HepG2 (cell line): ENCODE data around the gene RNASE13. TPM values are rescaled to one million over a fixed set of nuclear protein-coding genes. Genes with fewer than 3 reads are reported as not detected.

ENCODE experiments used
- AHR ChIP-seq: IDR thresholded peaks from 2 replicates; pipeline ENCODE4 v1.6.1; 2018; ENCODE audit warnings: missing genetic modification reagents, missing compliant biosample characterization
- ARNT ChIP-seq: fragments of 450-650 bp; IDR thresholded peaks from 2 replicates; pipeline ENCODE4 v1.6.1; 2017
- CBFB ChIP-seq: sonication (generic); formaldehyde crosslinking; IDR thresholded peaks from 2 replicates; pipeline ENCODE4 v1.4.0; 2020; ENCODE audit warnings: missing genetic modification reagents
- CENPT ChIP-seq: sonication (generic); formaldehyde crosslinking; IDR thresholded peaks from 2 replicates; pipeline ENCODE4 v1.8.0; 2022; ENCODE audit warnings: low read depth, mild to moderate bottlenecking, moderate library complexity, missing genetic modification reagents
- HMGA1 ChIP-seq: sonication (generic); formaldehyde crosslinking; conservative IDR thresholded peaks from 2 replicates; pipeline ENCODE4 v1.4.0; 2020; ENCODE audit warnings: missing genetic modification reagents
- HNRNPL ChIP-seq: fragments of 200-400 bp; formaldehyde crosslinking; IDR thresholded peaks from 2 replicates; pipeline ENCODE4 v1.6.1; 2017; ENCODE audit warnings: mild to moderate bottlenecking, low read depth, low read length
- HNRNPUL1 ChIP-seq: fragments of 200-400 bp; formaldehyde crosslinking; IDR thresholded peaks from 2 replicates; pipeline ENCODE4 v1.6.1; 2017; ENCODE audit warnings: low read depth, mild to moderate bottlenecking, low read length, moderate library complexity
- MBNL3 ChIP-seq: fragments of 250-450 bp; sonication (Bioruptor Pico); conservative IDR thresholded peaks from 2 replicates; pipeline ENCODE4 v1.8.0; 2022; ENCODE audit warnings: mild to moderate bottlenecking, inconsistent platforms
- MLLT10 ChIP-seq: sonication (generic); formaldehyde crosslinking; IDR thresholded peaks from 2 replicates; pipeline ENCODE4 v1.4.0; 2020; ENCODE audit warnings: missing genetic modification reagents
- NFE2 ChIP-seq: sonication (generic); formaldehyde crosslinking; IDR thresholded peaks from 2 replicates; pipeline ENCODE4 v1.4.0; 2020; ENCODE audit warnings: missing genetic modification reagents
- NFYB ChIP-seq: sonication (generic); formaldehyde crosslinking; IDR thresholded peaks from 2 replicates; pipeline ENCODE4 v1.4.0; 2020; ENCODE audit warnings: missing genetic modification reagents
- RAD51 ChIP-seq: fragments of 450-650 bp; IDR thresholded peaks from 2 replicates; pipeline ENCODE4 v1.6.1; 2016; ENCODE audit warnings: borderline replicate concordance
- SAFB2 ChIP-seq: sonication (generic); formaldehyde crosslinking; IDR thresholded peaks from 2 replicates; pipeline ENCODE4 v1.5.1; 2020; ENCODE audit warnings: missing genetic modification reagents, low read depth, mild to moderate bottlenecking, borderline replicate concordance
- SAP130 ChIP-seq: IDR thresholded peaks from 2 replicates; pipeline ENCODE4 v1.6.1; 2016; ENCODE audit warnings: low read depth
- SCMH1 ChIP-seq: sonication (generic); formaldehyde crosslinking; IDR thresholded peaks from 2 replicates; pipeline ENCODE4 v1.9.0; 2021; ENCODE audit warnings: missing genetic modification reagents, mild to moderate bottlenecking, borderline replicate concordance
- ZIK1 ChIP-seq: sonication (generic); formaldehyde crosslinking; IDR thresholded peaks from 2 replicates; pipeline ENCODE4 v1.5.0; 2020; ENCODE audit warnings: mild to moderate bottlenecking, low read depth, missing genetic modification reagents, borderline replicate concordance
- ZNF12 ChIP-seq: sonication (generic); formaldehyde crosslinking; IDR thresholded peaks from 2 replicates; pipeline ENCODE4 v1.5.0; 2020; ENCODE audit warnings: missing genetic modification reagents
- ZNF20 ChIP-seq: sonication (generic); formaldehyde crosslinking; IDR thresholded peaks from 2 replicates; pipeline ENCODE4 v1.4.0; 2020; ENCODE audit warnings: mild to moderate bottlenecking, moderate library complexity, missing genetic modification reagents
- ZNF234 ChIP-seq: sonication (generic); formaldehyde crosslinking; conservative IDR thresholded peaks from 2 replicates; pipeline ENCODE4 v1.5.1; 2020; ENCODE audit warnings: mild to moderate bottlenecking, missing genetic modification reagents
- ZNF446 ChIP-seq: sonication (generic); formaldehyde crosslinking; IDR thresholded peaks from 2 replicates; pipeline ENCODE4 v1.5.0; 2020; ENCODE audit warnings: mild to moderate bottlenecking, missing genetic modification reagents
- ZNF552 ChIP-seq: sonication (generic); formaldehyde crosslinking; IDR thresholded peaks from 2 replicates; pipeline ENCODE4 v1.9.0; 2022; ENCODE audit warnings: missing genetic modification reagents, mild to moderate bottlenecking, borderline replicate concordance
- ZNF572 ChIP-seq: sonication (generic); formaldehyde crosslinking; IDR thresholded peaks from 2 replicates; pipeline ENCODE4 v1.5.1; 2020; ENCODE audit warnings: mild to moderate bottlenecking, missing genetic modification reagents
- ZNF652 ChIP-seq: IDR thresholded peaks from 2 replicates; pipeline ENCODE4 v1.6.1; 2016; ENCODE audit warnings: low read depth, borderline replicate concordance
- ZNF772 ChIP-seq: sonication (generic); formaldehyde crosslinking; IDR thresholded peaks from 2 replicates; pipeline ENCODE4 v1.5.0; 2020; ENCODE audit warnings: mild to moderate bottlenecking, missing genetic modification reagents
- polyA plus RNA-seq, 8 experiments: library from polyadenylated mRNA; depleted of rRNA in 3 of 8; stranded (reverse) in 7 of 8; unstranded in 1 of 8; fragments of >200 nt; fragmentation: Illumina TruSeq in 4 of 8; extraction: Trizol in 4 of 8; gene quantifications; 2 replicates each; pipeline versions ENCODE4 v1.2.1 to v1.2.3, GENCODE V29; 2011 to 2016; ENCODE audit warnings: low read depth in 4 of 8, missing spikeins in 1 of 8, mixed read lengths in 1 of 8; ENCODE audit not compliant: insufficient read depth in 1 of 8
- total RNA-seq, 5 experiments: library from RNA; depleted of rRNA; stranded (reverse); fragments of >200 nt; fragmentation: Illumina TruSeq; extraction: Trizol; gene quantifications; 2 replicates each; pipeline ENCODE4 v1.2.3, GENCODE V29; 2016; ENCODE audit warnings: low read depth in 1 of 5
- TF ChIP-seq, protein P1 (sequence below): sonication (generic); formaldehyde crosslinking; IDR thresholded peaks from 2 replicates; pipeline ENCODE4 v1.5.0; 2020; ENCODE audit warnings: missing genetic modification reagents
- TF ChIP-seq, protein P2 (sequence below): sonication (generic); formaldehyde crosslinking; IDR thresholded peaks from 2 replicates; pipeline ENCODE4 v1.4.0; 2020; ENCODE audit warnings: low read depth, missing genetic modification reagents

The RNASE13 gene
- total and polyA plus RNA-seq, 2 of the 13 experiments (the other 11 are each of a cell fraction or from before 2014, with no cell fraction given) = 1.0 TPM; not detected in 1

DNA sequence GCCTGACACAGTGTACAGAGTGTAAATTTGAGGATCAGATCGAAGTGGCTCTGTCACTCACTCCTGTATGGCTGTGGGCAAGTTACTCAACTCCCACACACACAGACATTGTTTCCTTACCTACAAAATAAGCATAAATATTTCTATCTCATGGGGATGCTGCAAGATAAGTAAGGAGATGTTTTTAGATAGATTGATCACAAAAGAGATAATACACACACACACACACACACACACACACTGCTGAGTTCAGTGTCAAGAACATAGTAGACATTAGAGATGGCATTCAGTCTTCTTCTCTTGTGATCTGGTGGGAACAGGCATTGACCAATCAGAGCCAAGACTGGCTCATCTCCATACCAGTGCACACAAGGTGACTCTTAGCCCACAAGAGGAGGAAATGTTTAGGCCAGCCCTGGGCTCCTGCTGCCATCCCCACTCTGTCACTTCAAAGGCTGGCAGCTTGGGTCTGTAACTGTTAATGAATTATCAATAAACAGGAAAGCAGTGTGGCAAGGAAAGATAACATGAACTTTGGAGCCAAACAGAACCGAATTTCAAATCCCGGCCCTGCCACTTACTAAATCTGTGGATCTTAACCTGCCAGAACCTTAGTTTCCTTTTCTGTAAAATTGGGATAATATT is 19.6 kb upstream of the RNASE13 start (continued):
- TF ChIP-seq ZNF20 (CRISPR knock-in tag) = no peak
- TF ChIP-seq HMGA1 (CRISPR knock-in tag) = no peak
- peak; percentile 81 for TF ChIP-seq NFYB (CRISPR knock-in tag)
- TF ChIP-seq ZNF772 (CRISPR knock-in tag) = peak; percentile 62
- TF ChIP-seq NFE2 = no peak
- TF ChIP-seq, protein P1, sequence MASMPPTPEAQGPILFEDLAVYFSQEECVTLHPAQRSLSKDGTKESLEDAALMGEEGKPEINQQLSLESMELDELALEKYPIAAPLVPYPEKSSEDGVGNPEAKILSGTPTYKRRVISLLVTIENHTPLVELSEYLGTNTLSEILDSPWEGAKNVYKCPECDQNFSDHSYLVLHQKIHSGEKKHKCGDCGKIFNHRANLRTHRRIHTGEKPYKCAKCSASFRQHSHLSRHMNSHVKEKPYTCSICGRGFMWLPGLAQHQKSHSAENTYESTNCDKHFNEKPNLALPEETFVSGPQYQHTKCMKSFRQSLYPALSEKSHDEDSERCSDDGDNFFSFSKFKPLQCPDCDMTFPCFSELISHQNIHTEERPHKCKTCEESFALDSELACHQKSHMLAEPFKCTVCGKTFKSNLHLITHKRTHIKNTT = no peak
- no peak for TF ChIP-seq CENPT (CRISPR knock-in tag)
- TF ChIP-seq CBFB (CRISPR knock-in tag) = peak; percentile 61
- no peak for TF ChIP-seq ARNT
- no peak for TF ChIP-seq ZNF234 (CRISPR knock-in tag)
- no peak for TF ChIP-seq HNRNPUL1
- TF ChIP-seq ZNF12 (CRISPR knock-in tag) = peak; percentile 66; the same call in 1 of the 2 replicates
- TF ChIP-seq SAFB2 (CRISPR knock-in tag) = no peak; the same call in 1 of the 2 replicates
- TF ChIP-seq SCMH1 (CRISPR knock-in tag) = no peak
- TF ChIP-seq MBNL3 (CRISPR knock-in tag) = no peak
- TF ChIP-seq ZNF446 (CRISPR knock-in tag) = 0 out of 2 replicates have a peak, but pooled peaks have one; percentile 18
- TF ChIP-seq MLLT10 (CRISPR knock-in tag) = no peak
- no peak; the same call in 1 of the 2 replicates for TF ChIP-seq RAD51
- 0 out of 2 replicates have a peak, but pooled peaks have one; percentile 60 for TF ChIP-seq HNRNPL
- peak; percentile 90 for TF ChIP-seq SAP130
- peak; percentile 81; the same call in 1 of the 2 replicates for TF ChIP-seq ZNF652 (CRISPR knock-in tag)
- no peak for TF ChIP-seq ZIK1 (CRISPR knock-in tag)
- TF ChIP-seq AHR (CRISPR knock-in tag) = 0 out of 2 replicates have a peak, but pooled peaks have one; percentile 45
- TF ChIP-seq, protein P2, sequence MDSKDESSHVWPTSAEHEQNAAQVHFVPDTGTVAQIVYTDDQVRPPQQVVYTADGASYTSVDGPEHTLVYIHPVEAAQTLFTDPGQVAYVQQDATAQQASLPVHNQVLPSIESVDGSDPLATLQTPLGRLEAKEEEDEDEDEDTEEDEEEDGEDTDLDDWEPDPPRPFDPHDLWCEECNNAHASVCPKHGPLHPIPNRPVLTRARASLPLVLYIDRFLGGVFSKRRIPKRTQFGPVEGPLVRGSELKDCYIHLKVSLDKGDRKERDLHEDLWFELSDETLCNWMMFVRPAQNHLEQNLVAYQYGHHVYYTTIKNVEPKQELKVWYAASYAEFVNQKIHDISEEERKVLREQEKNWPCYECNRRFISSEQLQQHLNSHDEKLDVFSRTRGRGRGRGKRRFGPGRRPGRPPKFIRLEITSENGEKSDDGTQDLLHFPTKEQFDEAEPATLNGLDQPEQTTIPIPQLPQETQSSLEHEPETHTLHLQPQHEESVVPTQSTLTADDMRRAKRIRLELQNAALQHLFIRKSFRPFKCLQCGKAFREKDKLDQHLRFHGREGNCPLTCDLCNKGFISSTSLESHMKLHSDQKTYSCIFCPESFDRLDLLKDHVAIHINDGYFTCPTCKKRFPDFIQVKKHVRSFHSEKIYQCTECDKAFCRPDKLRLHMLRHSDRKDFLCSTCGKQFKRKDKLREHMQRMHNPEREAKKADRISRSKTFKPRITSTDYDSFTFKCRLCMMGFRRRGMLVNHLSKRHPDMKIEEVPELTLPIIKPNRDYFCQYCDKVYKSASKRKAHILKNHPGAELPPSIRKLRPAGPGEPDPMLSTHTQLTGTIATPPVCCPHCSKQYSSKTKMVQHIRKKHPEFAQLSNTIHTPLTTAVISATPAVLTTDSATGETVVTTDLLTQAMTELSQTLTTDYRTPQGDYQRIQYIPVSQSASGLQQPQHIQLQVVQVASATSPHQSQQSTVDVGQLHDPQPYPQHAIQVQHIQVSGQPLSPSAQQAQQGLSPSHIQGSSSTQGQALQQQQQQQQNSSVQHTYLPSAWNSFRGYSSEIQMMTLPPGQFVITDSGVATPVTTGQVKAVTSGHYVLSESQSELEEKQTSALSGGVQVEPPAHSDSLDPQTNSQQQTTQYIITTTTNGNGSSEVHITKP (CRISPR knock-in tag) = no peak
- no peak for TF ChIP-seq ZNF572 (CRISPR knock-in tag)
- TF ChIP-seq ZNF552 (CRISPR knock-in tag) = peak; percentile 72; the same call in 1 of the 2 replicates
